Umbilical cord (tissue), 2 donors: ENCODE data around the gene TPCN2. TPM values are rescaled to one million over a fixed set of nuclear protein-coding genes. Genes with fewer than 3 reads are reported as not detected.
"Not testable (repeated sequence)": the region's sequence is repeated elsewhere in the genome, so short reads cannot be mapped to it uniquely, and the experiment has no call there.

ENCODE experiments used
- DNase-seq: peaks from one replicate; pipeline ENCODE4 v3.0.0-alpha.2; 2015; ENCODE audit warnings: low spot score
- total RNA-seq: library from RNA; depleted of rRNA; stranded (reverse); fragments of >200 nt; gene quantifications from one replicate; pipeline ENCODE4 v1.2.3, GENCODE V29; 2014; ENCODE audit warnings: low replicate concordance; ENCODE audit not compliant: insufficient read depth

TPCN2 gene
- total RNA-seq, result 11.3 TPM

GRCh38 chr11:69048694-69049489 lies at the start of gene TPCN2:
TSS of gene TPCN2 (plus strand) at chr11:69048932. CDS start at chr11:69048998, 66 bp downstream.
- peak; percentile 98 for DNase-seq

- no peak for DNase-seq
Observed at GRCh38 chr11:68999093-68999747, 49.5 kb upstream of the TPCN2 start.

- not testable (repeated sequence) for DNase-seq
Observed at GRCh38 chr11:68999748-69000355, 48.9 kb upstream of the TPCN2 start.

GRCh38 chr11:69000391-69000790 lies 48.3 kb upstream of the TPCN2 start:
- no peak for DNase-seq

GRCh38 chr11:69000831-69001242 lies 47.9 kb upstream of the TPCN2 start:
- DNase-seq, result peak; percentile 87

GRCh38 chr11:69001243-69002081 lies 47.3 kb upstream of the TPCN2 start:
- DNase-seq, result peak; percentile 52

- no peak for DNase-seq
Observed at GRCh38 chr11:69002110-69002569, 46.6 kb upstream of the TPCN2 start.

- no peak for DNase-seq
Observed at GRCh38 chr11:69002570-69003231, 46.0 kb upstream of the TPCN2 start.

GRCh38 chr11:69003301-69003865 lies 45.3 kb upstream of the TPCN2 start:
- no peak for DNase-seq

GRCh38 chr11:69003866-69004367 lies 44.8 kb upstream of the TPCN2 start:
- DNase-seq, result no peak

GRCh38 chr11:69004411-69005182 lies 44.1 kb upstream of the TPCN2 start:
- no peak for DNase-seq

GRCh38 chr11:69005183-69005630 lies 43.5 kb upstream of the TPCN2 start:
- DNase-seq, result no peak

- DNase-seq, result no peak
Observed at GRCh38 chr11:69005631-69006368, 42.9 kb upstream of the TPCN2 start.

GRCh38 chr11:69006816-69007215 lies 41.9 kb upstream of the TPCN2 start:
- DNase-seq, result no peak

GRCh38 chr11:69007975-69008381 lies 40.8 kb upstream of the TPCN2 start:
- peak; percentile 31 for DNase-seq

- peak; percentile 99 for DNase-seq
Observed at GRCh38 chr11:69008737-69009440, 39.8 kb upstream of the TPCN2 start.

- DNase-seq, result peak; percentile 38
Observed at GRCh38 chr11:69009441-69010211, 39.1 kb upstream of the TPCN2 start.
